Fibroblast of peridontal ligament (primary cell): ENCODE measurements around the gene AGPAT3.

Source experiments
- DNase-seq: peaks from one replicate; pipeline ENCODE4 v3.0.0-alpha.2; 2010; ENCODE audit errors: extremely low read depth

AGPAT3 gene

GRCh38 chr21:43936247-43936967, 71.4 kb downstream of the AGPAT3 start:
- DNase-seq: peak; percentile 41

- no peak for DNase-seq
Observed at GRCh38 chr21:43937051-43937832, 72.2 kb downstream of the AGPAT3 start.

- DNase-seq: no peak
Observed at GRCh38 chr21:43937891-43938309, 72.9 kb downstream of the AGPAT3 start.

- DNase-seq: peak; percentile 67
Observed at GRCh38 chr21:43938751-43939442, 73.9 kb downstream of the AGPAT3 start.

- DNase-seq: no peak
Observed at GRCh38 chr21:43939443-43940328, 74.7 kb downstream of the AGPAT3 start.

GRCh38 chr21:43940329-43941050, 75.5 kb downstream of the AGPAT3 start:
- no peak for DNase-seq

GRCh38 chr21:43942201-43942600, 77.2 kb downstream of the AGPAT3 start:
- DNase-seq: no peak

GRCh38 chr21:43942621-43943020, 77.6 kb downstream of the AGPAT3 start:
- DNase-seq: no peak

GRCh38 chr21:43943512-43944077, 78.6 kb downstream of the AGPAT3 start:
- no peak for DNase-seq

GRCh38 chr21:43944078-43944633, 79.1 kb downstream of the AGPAT3 start:
- no peak for DNase-seq

GRCh38 chr21:43944757-43945156, 79.7 kb downstream of the AGPAT3 start:
- DNase-seq: no peak

- DNase-seq: no peak
Observed at GRCh38 chr21:43948740-43949498, 83.9 kb downstream of the AGPAT3 start.

- DNase-seq: no peak
Observed at GRCh38 chr21:43949499-43950208, 84.6 kb downstream of the AGPAT3 start.

GRCh38 chr21:43950481-43950880, 85.5 kb downstream of the AGPAT3 start:
- no peak for DNase-seq

- DNase-seq: no peak
Observed at GRCh38 chr21:43950936-43951335, 85.9 kb downstream of the AGPAT3 start.

- DNase-seq: no peak
Observed at GRCh38 chr21:43951911-43952703, 87.1 kb downstream of the AGPAT3 start.

- DNase-seq: no peak
Observed at GRCh38 chr21:43953021-43953420, 88.0 kb downstream of the AGPAT3 start.

GRCh38 chr21:43954042-43954441, 89.0 kb downstream of the AGPAT3 start:
- no peak for DNase-seq
